Spleen (tissue), 11 donors: ENCODE data around the gene NDUFS2. TPM values are rescaled to one million over a fixed set of nuclear protein-coding genes. Genes with fewer than 3 reads are reported as not detected.

Experiments
- DNase-seq: peaks from one replicate; pipeline ENCODE4 v3.0.0-alpha.2; 2020
- H3K27ac ChIP-seq, 8 donors: fragments of 200-600 bp; sonication (generic) in 7 of 8; 1 replicate in 4 of 8; 2 replicates in 4 of 8; pipeline versions ENCODE4 v1.5.0 to v1.8.0; 2016 to 2021; ENCODE audit warnings: inconsistent platforms in 4 of 8, mild to moderate bottlenecking in 4 of 8, moderate library complexity in 1 of 8
- H3K27me3 ChIP-seq, 7 donors: fragments of 200-600 bp; sonication (generic) in 6 of 7; replicated peaks in 1 of 7; 1 replicate in 4 of 7; 2 replicates in 3 of 7; pipeline versions ENCODE4 v1.5.0 to v1.8.0; 2016 to 2021; ENCODE audit warnings: inconsistent platforms in 3 of 7, mild to moderate bottlenecking in 1 of 7
- H3K36me3 ChIP-seq, 6 donors: fragments of 200-600 bp; sonication (generic) in 5 of 6; 1 replicate in 4 of 6; 2 replicates in 2 of 6; pipeline versions ENCODE4 v1.5.0 to v1.8.0; 2016 to 2021; ENCODE audit warnings: inconsistent platforms in 2 of 6
- H3K4me1 ChIP-seq, 6 donors: fragments of 200-600 bp; sonication (generic) in 5 of 6; 1 replicate in 3 of 6; 2 replicates in 3 of 6; pipeline versions ENCODE4 v1.5.0 to v1.8.0; 2016 to 2021; ENCODE audit warnings: inconsistent platforms in 3 of 6
- H3K4me3 ChIP-seq, 8 donors: fragments of 200-600 bp; sonication (generic) in 7 of 8; 1 replicate in 4 of 8; 2 replicates in 4 of 8; pipeline versions ENCODE4 v1.5.0 to v1.8.0; 2016 to 2021; ENCODE audit warnings: inconsistent platforms in 4 of 8, mild to moderate bottlenecking in 4 of 8, moderate library complexity in 2 of 8
- H3K9me3 ChIP-seq, 8 donors: fragments of 200-600 bp; sonication (generic) in 7 of 8; 1 replicate in 4 of 8; 2 replicates in 4 of 8; pipeline versions ENCODE4 v1.5.0 to v1.8.0; 2016 to 2021; ENCODE audit warnings: inconsistent platforms in 4 of 8
- CTCF ChIP-seq, 11 experiments: fragments of 200-600 bp in 7 of 11; fragments of 450-650 bp in 4 of 11; sonication (generic) in 4 of 11; IDR thresholded peaks in 8 of 11; conservative IDR thresholded peaks in 3 of 11; 1 replicate in 7 of 11; 2 replicates in 4 of 11; pipeline versions ENCODE4 v1.4.0 to v1.8.0; 2016 to 2021; ENCODE audit warnings: antibody characterized with exemption in 11 of 11, inconsistent platforms in 4 of 11, mild to moderate bottlenecking in 1 of 11
- POLR2A ChIP-seq, 3 donors: fragments of 450-650 bp; IDR thresholded peaks; one replicate each; pipeline ENCODE4 v1.5.1; 2017; ENCODE audit warnings: antibody characterized with exemption in 3 of 3, mild to moderate bottlenecking in 1 of 3
- POLR2AphosphoS5 ChIP-seq, 3 donors: sonication (generic); formaldehyde crosslinking; IDR thresholded peaks; one replicate each; pipeline ENCODE4 v1.5.1; 2017; ENCODE audit warnings: antibody characterized with exemption in 3 of 3
- WGBS, 5 donors: extraction: QIAGEN DNeasy Blood & Tissue Kit in 3 of 5; methylation state at CpG; one replicate each; pipeline versions ENCODE4 v1.1.5 to v1.1.7; 2013 to 2018; 5-methylcytosine and 5-hydroxymethylcytosine counted together
- intact Hi-C: fragments of 100-400 bp; cut with DNase I; formaldehyde crosslinking; loops from one replicate; pipeline ENCODE4 v1.15.0; 2023; ENCODE audit warnings: low total_unique reads
- polyA plus RNA-seq, 3 donors: library from polyadenylated mRNA; stranded (reverse); fragments of 200-250 nt; gene quantifications; one replicate each; pipeline ENCODE4 v1.2.1, GENCODE V29; 2013
- total RNA-seq, 7 donors: library from RNA; depleted of rRNA in 3 of 7; stranded (reverse); fragments of >200 nt in 3 of 7; fragmentation: NEBNext Ultra II Directional in 4 of 7; extraction: Animal tissue kit (Norgen Biotek cat#: 25700) in 4 of 7; gene quantifications; one replicate each; pipeline versions ENCODE4 v1.1.0 to v1.2.1, GENCODE V29; 2016 to 2021
- donor health status: healthy with polysubstance abuse.
- donor health status: DM: no; HTN: no; CAD: no; lungs with moderate emphysema.
- donor health status: DM: no; HTN: no; CAD: no.
- donor health status: Bipolar disorder and iron deficiency.
- donor health status: healthy.
- donor health status: DM: no; HTN: no; CAD: no.
- donor health status: DM: yes; HTN: yes; CAD: no.

NDUFS2 gene
- total and polyA plus RNA-seq, 10 donors, result 27.0 to 110 (median 83.6) TPM

GRCh38 chr1:161196111-161196510, 6.1 kb upstream of the NDUFS2 start:
- Histone ChIP-seq H3K36me3 (peaks cover 0 to 5% (median 0%) of the 10 kb centered on the region in 6 donors), H3K4me3 (peak overlapping the region in 1 of 8 donors; percentile 62)
- peak; percentile 57 for DNase-seq

GRCh38 chr1:161196521-161197451, 5.4 kb upstream of the NDUFS2 start:
- no peaks in the 10 kb centered on the region for H3K27me3 ChIP-seq
- intact Hi-C loops, result no loop called here
- DNase-seq, result peak; percentile 69
- no peaks in the 10 kb centered on the region for H3K36me3 ChIP-seq
- H3K9me3 ChIP-seq, result no peaks in the 10 kb centered on the region
- peak overlapping the region in 7 of 8 donors; percentile 33 to 97 (median 94) for H3K27ac ChIP-seq
- TF ChIP-seq CTCF (IDR thresholded peaks at IDR 0.05 in 8 of 11, conservative IDR thresholded peaks at IDR 0.05 in 3 of 11) (no peak), POLR2A (IDR thresholded peaks at IDR 0.05) (no peak), POLR2AphosphoS5 (IDR thresholded peaks at IDR 0.05) (peak in 2 of 3 donors; percentile 33 to 52)
- H3K4me1 ChIP-seq, result peaks cover 59 to 100% (median 94%) of the 10 kb centered on the region in 6 donors
- H3K4me3 ChIP-seq, result peak overlapping the region in 6 of 8 donors; percentile 5 to 62 (median 19)
- 74 to 85% (median 77%) methylated on average over 20 to 27 of the region's 27 CpGs for WGBS, 5 donors

More at GRCh38 chr1:161196111-161196510, 6.1 kb upstream of the NDUFS2 start:
- Histone ChIP-seq H3K4me1 (peaks cover 56 to 100% (median 93%) of the 10 kb centered on the region in 6 donors), H3K27me3 (no peaks in the 10 kb centered on the region), H3K27ac (peak overlapping the region in 3 of 8 donors; percentile 94 to 97 (median 97)), H3K9me3 (no peaks in the 10 kb centered on the region)
- 94 to 100% (median 97%) methylated on average over 6 to 7 of the region's 7 CpGs for WGBS, 5 donors
- intact Hi-C loops, result no loop called here
- TF ChIP-seq CTCF (IDR thresholded peaks at IDR 0.05 in 8 of 11, conservative IDR thresholded peaks at IDR 0.05 in 3 of 11), result no peak
- no peak for TF ChIP-seq POLR2A (IDR thresholded peaks at IDR 0.05)
- TF ChIP-seq POLR2AphosphoS5 (IDR thresholded peaks at IDR 0.05), result no peak

- Histone ChIP-seq H3K9me3 (no peaks in the 10 kb centered on the region), H3K4me1 (peaks cover 55 to 97% (median 88%) of the 10 kb centered on the region in 6 donors), H3K36me3 (no peaks in the 10 kb centered on the region), H3K27ac (peak overlapping the region; percentile 21 to 97 (median 94)), H3K27me3 (no peaks in the 10 kb centered on the region), H3K4me3 (peak overlapping the region in 7 of 8 donors; percentile 5 to 62 (median 24))
- intact Hi-C loops, result no loop called here
- TF ChIP-seq CTCF (IDR thresholded peaks at IDR 0.05 in 8 of 11, conservative IDR thresholded peaks at IDR 0.05 in 3 of 11) (no peak), POLR2A (IDR thresholded peaks at IDR 0.05) (no peak)
- 56 to 82% (median 65%) methylated on average over 9 to 11 of the region's 11 CpGs for WGBS, 5 donors
- peak; percentile 44 for DNase-seq
Observed at GRCh38 chr1:161197560-161198193, 4.5 kb upstream of the NDUFS2 start.
